Common myeloid progenitor, CD34-positive (primary cell): ENCODE results near the gene IRF2.

Source experiments
- CTCF ChIA-PET: fragments of 350-600 bp; sonication (Branson Sonifier 250); formaldehyde crosslinking; loops from one replicate; lab custom pipeline; 2021; ENCODE audit warnings: antibody characterized with exemption; lab: Charles Lee
- POLR2A ChIA-PET: fragments of 350-600 bp; sonication (Branson Sonifier 250); formaldehyde crosslinking; loops from one replicate; lab custom pipeline; 2021; ENCODE audit warnings: antibody characterized with exemption; lab: Charles Lee
- DNase-seq, 3 donors: peaks; one replicate each; pipeline versions ENCODE4 v3.0.0 to v3.0.0-alpha.2; 2013
- H3K27ac ChIP-seq, 2 experiments: 1 replicate in 1 of 2; 2 replicates in 1 of 2; pipeline ENCODE4 v1.7.0; 2013; ENCODE audit warnings: inconsistent platforms in 2 of 2, low read length in 2 of 2, mild to moderate bottlenecking in 2 of 2, low read depth in 1 of 2, moderate library complexity in 1 of 2; ENCODE audit not compliant: severe bottlenecking in 2 of 2, insufficient read depth in 1 of 2, poor library complexity in 1 of 2
- H3K27me3 ChIP-seq, 5 experiments: replicated peaks in 2 of 5; 1 replicate in 3 of 5; 2 replicates in 2 of 5; pipeline versions ENCODE4 v1.6.1 to v1.7.0; 2013; ENCODE audit warnings: low read length in 4 of 5, mild to moderate bottlenecking in 2 of 5, moderate library complexity in 2 of 5, inconsistent platforms in 1 of 5; ENCODE audit not compliant: insufficient read depth in 5 of 5, control insufficient read depth in 4 of 5
- H3K36me3 ChIP-seq, 4 experiments: 1 replicate in 2 of 4; 2 replicates in 2 of 4; pipeline versions ENCODE4 v1.6.1 to v1.7.0; 2013; ENCODE audit warnings: low read length in 3 of 4, control low read depth in 1 of 4, mild to moderate bottlenecking in 1 of 4; ENCODE audit not compliant: control insufficient read depth in 4 of 4, insufficient read depth in 4 of 4
- H3K4me1 ChIP-seq, 4 experiments: 1 replicate in 3 of 4; 2 replicates in 1 of 4; pipeline versions ENCODE4 v1.6.1 to v1.7.1; 2013; ENCODE audit warnings: low read length in 3 of 4, mild to moderate bottlenecking in 3 of 4, control low read depth in 1 of 4, inconsistent platforms in 1 of 4, moderate library complexity in 1 of 4; ENCODE audit not compliant: control insufficient read depth in 4 of 4, insufficient read depth in 4 of 4; ENCODE audit errors: control extremely low read depth in 1 of 4
- H3K4me3 ChIP-seq, 7 experiments: 1 replicate in 4 of 7; 2 replicates in 3 of 7; pipeline versions ENCODE4 v1.5.1 to v1.7.0; 2013; ENCODE audit warnings: mild to moderate bottlenecking in 7 of 7, low read length in 6 of 7, moderate library complexity in 6 of 7, inconsistent platforms in 2 of 7, low read depth in 2 of 7, control low read depth in 1 of 7; ENCODE audit not compliant: insufficient read depth in 4 of 7, control insufficient read depth in 1 of 7; ENCODE audit errors: extremely low read depth in 1 of 7
- H3K9me3 ChIP-seq, 5 experiments: 1 replicate in 4 of 5; 2 replicates in 1 of 5; pipeline versions ENCODE4 v1.6.1 to v1.7.1; 2013; ENCODE audit warnings: low read length in 4 of 5, mild to moderate bottlenecking in 2 of 5, inconsistent platforms in 1 of 5, low read depth in 1 of 5, moderate library complexity in 1 of 5; ENCODE audit not compliant: control insufficient read depth in 4 of 5, insufficient read depth in 2 of 5; ENCODE audit errors: control extremely low read depth in 1 of 5
- WGBS: methylation state at CpG from one replicate; pipeline ENCODE4 v1.1.5; 2013; ENCODE audit not compliant: insufficient coverage; 5-methylcytosine and 5-hydroxymethylcytosine counted together

The IRF2 gene

DNA sequence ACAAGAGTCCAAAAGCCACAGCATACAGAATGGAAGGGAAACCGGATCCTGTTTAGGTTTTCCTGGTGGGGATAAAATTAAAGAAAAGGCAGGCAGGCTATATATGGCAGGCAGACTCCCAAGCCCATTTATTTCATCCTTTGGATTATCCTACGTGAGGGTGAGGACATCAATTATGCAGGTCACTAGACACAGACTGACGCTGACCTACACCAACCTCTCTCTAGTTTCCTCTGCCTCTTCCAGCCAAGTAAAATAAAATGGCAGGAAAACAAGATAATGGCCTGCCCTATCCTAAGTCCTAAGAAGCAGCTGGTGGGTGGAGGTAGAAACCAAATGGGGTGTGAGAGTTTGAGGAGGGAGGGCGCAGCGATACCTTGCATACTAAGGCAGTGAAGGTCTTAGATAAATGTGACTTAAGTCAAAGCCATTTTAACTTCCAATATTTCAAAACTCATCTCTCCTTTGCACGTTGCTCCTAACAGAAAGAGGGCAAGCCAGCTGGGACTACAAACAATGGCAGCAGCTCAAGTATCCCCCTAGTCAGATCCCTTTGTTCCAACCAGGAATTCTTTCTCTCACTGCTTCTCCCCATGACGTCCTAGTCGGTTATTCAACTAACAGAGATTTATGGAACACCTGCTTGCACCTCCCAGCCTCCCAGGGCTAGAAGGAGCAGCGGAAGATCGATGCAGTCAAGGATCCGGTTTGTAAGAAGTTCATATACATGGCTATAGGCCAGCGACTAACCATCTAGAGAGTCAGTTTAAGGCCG is 72.8 kb downstream of the IRF2 start:
- H3K4me3 ChIP-seq: no peak overlapping the region
- peaks cover 2 to 5% (median 3%) of the 10 kb centered on the region in 4 experiments for H3K4me1 ChIP-seq
- no peak for DNase-seq
- no peaks in the 10 kb centered on the region for H3K9me3 ChIP-seq
- H3K27ac ChIP-seq: no peak overlapping the region
- 100% methylated on average over 10 of the region's 13 CpGs for WGBS
- ChIA-PET CTCF (no interaction called here), POLR2A (no interaction called here)
- peaks cover 25 to 79% (median 43%) of the 10 kb centered on the region in 4 experiments for H3K36me3 ChIP-seq
- H3K27me3 ChIP-seq: no peaks in the 10 kb centered on the region

DNA sequence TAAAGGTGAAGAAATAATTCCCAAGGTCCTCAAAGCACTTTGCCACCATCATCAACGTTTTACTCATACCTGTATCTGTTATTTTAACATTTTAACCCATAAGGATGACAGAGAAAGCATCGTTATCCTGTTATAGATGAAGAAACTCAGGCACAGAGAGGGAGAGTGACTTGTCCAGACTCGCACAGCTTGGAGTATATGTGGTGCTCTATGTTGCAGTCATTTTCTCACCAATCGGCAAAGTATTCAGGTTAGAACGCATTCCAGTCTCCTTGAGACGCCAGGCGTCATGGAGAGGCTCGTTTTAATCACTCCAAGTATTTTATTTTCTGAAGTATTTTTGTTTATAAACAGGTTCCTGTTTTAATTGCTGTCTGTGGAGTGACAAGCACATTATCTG is 73.5 kb downstream of the IRF2 start:
- Histone ChIP-seq H3K27me3 (no peaks in the 10 kb centered on the region), H3K9me3 (no peaks in the 10 kb centered on the region), H3K4me3 (no peak overlapping the region), H3K4me1 (no peaks in the 10 kb centered on the region), H3K27ac (no peak overlapping the region), H3K36me3 (peaks cover 25 to 81% (median 43%) of the 10 kb centered on the region in 4 experiments)
- ChIA-PET POLR2A (no interaction called here), CTCF (interaction anchor here (1.5 kb wide), 1 partner anchor 53 kb away, joined by 3 read pairs; no protein-coding TSS in a partner anchor)
- WGBS: 88% methylated on average over 2 of the region's 8 CpGs
- no peak for DNase-seq

DNA sequence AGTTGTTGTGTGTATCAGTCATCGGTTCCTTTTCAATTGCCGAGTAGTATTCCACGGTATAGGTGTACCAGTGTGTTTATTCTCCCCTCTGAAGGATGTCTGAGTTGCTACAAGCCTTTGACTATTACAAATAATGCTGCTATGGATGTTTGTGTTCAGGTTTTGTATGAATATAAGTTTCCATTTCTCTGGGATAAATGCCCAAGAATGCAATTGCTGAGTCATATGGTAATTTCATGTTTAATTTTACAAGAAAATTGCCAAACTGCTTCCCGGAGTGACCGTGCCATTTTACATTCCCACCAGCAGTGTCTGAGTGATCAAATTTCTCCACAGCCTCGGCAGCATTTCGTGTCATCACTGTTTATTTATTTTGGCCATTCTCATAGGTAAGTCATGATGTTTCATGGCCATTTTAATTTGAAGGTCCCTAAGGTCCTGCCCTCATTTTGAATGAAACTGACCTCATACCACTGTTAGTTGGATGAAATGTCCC is 73.9 kb downstream of the IRF2 start:
- no peaks in the 10 kb centered on the region for H3K9me3 ChIP-seq
- no peaks in the 10 kb centered on the region for H3K27me3 ChIP-seq
- POLR2A ChIA-PET: no interaction called here
- no peaks in the 10 kb centered on the region for H3K4me1 ChIP-seq
- H3K27ac ChIP-seq: no peak overlapping the region
- H3K4me3 ChIP-seq: no peak overlapping the region
- H3K36me3 ChIP-seq: peaks cover 22 to 84% (median 42%) of the 10 kb centered on the region in 4 experiments
- 96% methylated on average over 4 of the region's 7 CpGs for WGBS
- DNase-seq: no peak
- CTCF ChIA-PET: interaction anchor here (1.5 kb wide), 1 partner anchor 54 kb away, joined by 3 read pairs; no protein-coding TSS in a partner anchor

DNA sequence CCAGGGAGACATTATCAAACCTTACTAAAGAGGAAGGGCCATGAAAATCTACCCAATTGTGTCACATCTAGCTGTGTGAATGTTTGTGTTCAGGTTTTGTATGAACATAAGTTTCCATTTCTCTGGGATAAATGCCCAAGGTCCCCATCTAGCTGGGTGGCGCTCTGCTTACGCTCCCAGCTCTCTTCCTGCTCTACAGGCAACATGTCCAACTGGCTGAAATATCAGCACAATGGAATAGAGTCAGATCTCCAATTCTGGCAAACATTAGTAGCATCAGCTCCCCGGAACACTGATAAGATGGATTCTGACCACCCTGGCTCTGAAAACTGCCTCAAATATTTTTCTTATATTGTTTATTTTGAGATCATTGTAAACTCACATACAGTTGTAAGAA is 74.8 kb downstream of the IRF2 start:
- Histone ChIP-seq H3K36me3 (peaks cover 16 to 84% (median 44%) of the 10 kb centered on the region in 4 experiments), H3K4me1 (no peaks in the 10 kb centered on the region), H3K9me3 (no peaks in the 10 kb centered on the region), H3K4me3 (no peak overlapping the region), H3K27ac (no peak overlapping the region), H3K27me3 (no peaks in the 10 kb centered on the region)
- WGBS: 100% methylated on average over 2 of the region's 3 CpGs
- ChIA-PET CTCF (interaction anchor here (1.5 kb wide), 1 partner anchor 54 kb away, joined by 3 read pairs; no protein-coding TSS in a partner anchor), POLR2A (interaction anchor here (0.6 kb wide), 1 partner anchor 11 kb away, joined by 5 read pairs; no protein-coding TSS in a partner anchor)
- no peak for DNase-seq

DNA sequence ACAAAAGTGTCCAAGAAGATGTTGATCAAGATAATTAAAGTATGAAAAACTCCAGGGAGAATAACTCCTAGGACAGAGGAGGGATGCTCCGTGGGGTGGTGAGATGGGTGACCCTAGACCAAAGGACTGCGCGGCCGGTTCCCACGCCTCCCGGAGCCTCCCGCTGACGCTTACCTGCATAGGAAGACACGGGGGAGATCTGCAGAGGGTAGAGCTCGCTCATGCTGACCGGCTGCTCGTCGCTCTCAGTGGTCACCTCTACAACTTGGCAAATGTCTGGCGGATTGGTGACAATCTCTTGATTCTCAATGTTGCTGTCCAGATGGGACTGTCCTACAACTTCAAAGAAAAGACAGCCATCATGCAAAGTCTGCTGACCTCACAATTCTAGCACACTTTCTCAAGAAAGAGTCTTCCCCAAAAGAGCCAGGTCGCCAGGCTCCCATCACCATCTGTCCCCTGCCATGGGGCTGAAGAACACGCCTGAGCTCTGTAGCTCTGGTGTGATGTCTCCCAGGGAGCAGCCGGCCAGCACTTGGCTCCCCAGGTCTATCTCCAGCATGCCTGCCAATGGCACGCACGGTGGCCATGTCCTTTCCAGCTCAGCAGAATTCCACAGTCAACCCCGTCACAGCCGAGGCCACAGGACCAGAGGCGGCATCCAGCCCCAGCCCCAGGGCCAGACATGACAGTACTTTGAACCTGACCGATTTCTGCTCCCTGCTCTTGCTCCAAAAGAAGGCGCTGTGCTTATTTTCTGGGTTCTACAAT is 75.4 kb downstream of the IRF2 start:
- ChIA-PET POLR2A (interaction anchor here (0.6 kb wide), 1 partner anchor 12 kb away, joined by 5 read pairs; no protein-coding TSS in a partner anchor), CTCF (interaction anchor here (1.3 to 1.5 kb wide), 2 partner anchors 39 to 55 kb away, joined by 3 read pairs; no protein-coding TSS in a partner anchor)
- H3K27ac ChIP-seq: no peak overlapping the region
- H3K9me3 ChIP-seq: no peaks in the 10 kb centered on the region
- no peaks in the 10 kb centered on the region for H3K4me1 ChIP-seq
- peaks cover 15 to 86% (median 45%) of the 10 kb centered on the region in 4 experiments for H3K36me3 ChIP-seq
- H3K4me3 ChIP-seq: no peak overlapping the region
- no peaks in the 10 kb centered on the region for H3K27me3 ChIP-seq
- over 99% methylated on average over 20 of the region's 24 CpGs for WGBS
- DNase-seq: no peak

DNA sequence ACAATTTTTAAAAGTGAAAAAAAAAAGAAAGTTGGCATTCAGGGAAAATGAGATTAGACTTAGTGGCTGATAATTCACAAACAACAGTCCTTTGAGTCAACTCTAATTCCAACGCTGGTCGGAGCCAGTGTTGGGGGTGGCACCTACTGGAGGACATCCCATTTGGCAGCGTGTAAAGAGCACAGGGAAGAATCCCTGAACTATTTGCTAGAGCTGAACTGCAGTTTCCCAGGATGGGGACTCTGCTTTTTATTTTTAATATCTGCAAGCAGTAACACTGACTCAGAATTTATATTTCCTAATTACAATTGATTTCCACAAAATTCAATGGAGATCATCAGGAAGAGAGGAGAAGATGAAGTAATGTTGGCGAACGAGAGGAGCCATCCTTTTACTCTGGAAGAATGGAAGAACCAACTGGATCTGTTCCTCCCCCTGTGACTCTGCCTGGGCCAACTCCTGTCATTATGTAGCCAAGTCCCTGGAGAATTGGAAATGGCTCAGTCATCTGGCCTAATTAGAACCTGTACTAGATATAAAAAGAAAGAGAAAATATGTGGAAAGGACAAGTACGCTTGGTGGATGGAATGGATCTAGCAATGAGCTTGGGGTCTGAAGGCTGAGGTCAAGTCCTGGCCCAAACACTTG is 76.7 kb downstream of the IRF2 start:
- H3K4me1 ChIP-seq: no peaks in the 10 kb centered on the region
- WGBS: 95% methylated on average over 6 of the region's 6 CpGs
- H3K27ac ChIP-seq: no peak overlapping the region
- no peaks in the 10 kb centered on the region for H3K9me3 ChIP-seq
- POLR2A ChIA-PET: no interaction called here
- H3K27me3 ChIP-seq: no peaks in the 10 kb centered on the region
- CTCF ChIA-PET: no interaction called here
- no peak for DNase-seq
- peaks cover 21 to 86% (median 44%) of the 10 kb centered on the region in 4 experiments for H3K36me3 ChIP-seq
- H3K4me3 ChIP-seq: no peak overlapping the region
